HepG2 (cell line): ENCODE measurements around the gene INAFM1. TPM values are rescaled to one million over a fixed set of nuclear protein-coding genes. Genes with fewer than 3 reads are reported as not detected.

Experiments used
- ARID3A ChIP-seq: IDR thresholded peaks from 2 replicates; pipeline ENCODE4 v1.6.1; 2012; ENCODE audit warnings: low read depth, low read length, improper control_type of control experiment
- ATF7-NPFF ChIP-seq: sonication (generic); formaldehyde crosslinking; IDR thresholded peaks from 2 replicates; pipeline ENCODE4 v1.8.1; 2023; ENCODE audit warnings: mild to moderate bottlenecking, low read depth, missing genetic modification reagents, moderate library complexity
- BHLHE40 ChIP-seq: IDR thresholded peaks from 2 replicates; pipeline ENCODE4 v1.6.1; 2011; ENCODE audit warnings: low read length, improper control_type of control experiment
- CTCF ChIP-seq: sonication (generic); formaldehyde crosslinking; IDR thresholded peaks from 2 replicates; pipeline ENCODE4 v1.5.0; 2020; ENCODE audit warnings: mild to moderate bottlenecking, missing genetic modification reagents, moderate library complexity
- GATA4 ChIP-seq: sonication (generic); IDR thresholded peaks from 2 replicates; pipeline ENCODE4 v1.6.1; 2016; ENCODE audit warnings: antibody characterized with exemption, low read depth, borderline replicate concordance
- GZF1 ChIP-seq: sonication (generic); formaldehyde crosslinking; IDR thresholded peaks from 2 replicates; pipeline ENCODE4 v1.5.1; 2020; ENCODE audit warnings: mild to moderate bottlenecking, missing genetic modification reagents
- HNF4G ChIP-seq, 2 experiments: sonication (generic) in 1 of 2; formaldehyde crosslinking in 1 of 2; IDR thresholded peaks; 2 replicates each; pipeline versions ENCODE4 v1.4.0 to v1.6.1; 2011 to 2020; ENCODE audit warnings: borderline replicate concordance in 2 of 2, low read depth in 2 of 2, mild to moderate bottlenecking in 2 of 2, low read length in 1 of 2, missing genetic modification reagents in 1 of 2, moderate library complexity in 1 of 2
- LBX2 ChIP-seq: sonication (generic); formaldehyde crosslinking; IDR thresholded peaks from 2 replicates; pipeline ENCODE4 v1.5.0; 2020; ENCODE audit warnings: missing genetic modification reagents, mild to moderate bottlenecking, borderline replicate concordance
- MAX ChIP-seq: IDR thresholded peaks from 2 replicates; pipeline ENCODE4 v1.6.1; 2012; ENCODE audit warnings: inconsistent platforms
- NR0B2 ChIP-seq: sonication (generic); formaldehyde crosslinking; IDR thresholded peaks from 2 replicates; pipeline ENCODE4 v1.4.0; 2020; ENCODE audit warnings: mild to moderate bottlenecking, missing genetic modification reagents
- PAXIP1 ChIP-seq: sonication (generic); formaldehyde crosslinking; conservative IDR thresholded peaks from 2 replicates; pipeline ENCODE4 v1.4.0; 2020; ENCODE audit warnings: mild to moderate bottlenecking, missing genetic modification reagents, moderate library complexity
- ZBTB25 ChIP-seq: IDR thresholded peaks from 2 replicates; pipeline ENCODE4 v1.6.1; 2018; ENCODE audit warnings: missing genetic modification reagents
- ZNF740 ChIP-seq: sonication (generic); formaldehyde crosslinking; IDR thresholded peaks from 2 replicates; pipeline ENCODE4 v1.4.0; 2020; ENCODE audit warnings: missing genetic modification reagents
- ZNF839 ChIP-seq: sonication (generic); formaldehyde crosslinking; IDR thresholded peaks from 2 replicates; pipeline ENCODE4 v1.4.0; 2020; ENCODE audit warnings: missing genetic modification reagents, mild to moderate bottlenecking, borderline replicate concordance
- polyA plus RNA-seq, 8 experiments: library from polyadenylated mRNA; depleted of rRNA in 3 of 8; stranded (reverse) in 7 of 8; unstranded in 1 of 8; fragments of >200 nt; fragmentation: Illumina TruSeq in 4 of 8; extraction: Trizol in 4 of 8; gene quantifications; 2 replicates each; pipeline versions ENCODE4 v1.2.1 to v1.2.3, GENCODE V29; 2011 to 2016; ENCODE audit warnings: low read depth in 4 of 8, missing spikeins in 1 of 8, mixed read lengths in 1 of 8; ENCODE audit not compliant: insufficient read depth in 1 of 8
- total RNA-seq, 5 experiments: library from RNA; depleted of rRNA; stranded (reverse); fragments of >200 nt; fragmentation: Illumina TruSeq; extraction: Trizol; gene quantifications; 2 replicates each; pipeline ENCODE4 v1.2.3, GENCODE V29; 2016; ENCODE audit warnings: low read depth in 1 of 5

Gene INAFM1
- total and polyA plus RNA-seq, 2 of the 13 experiments (the other 11 are each of a cell fraction or from before 2014, with no cell fraction given), result 0.88 to 1.9 TPM

- peak; percentile 92; the same call in 1 of the 2 replicates for TF ChIP-seq GATA4
- TF ChIP-seq ZNF839 (CRISPR knock-in tag), result 0 out of 2 replicates have a peak, but pooled peaks have one; percentile 21
- peak; percentile 8; the same call in 1 of the 2 replicates for TF ChIP-seq ARID3A
- TF ChIP-seq PAXIP1, result peak; percentile 31
- peak; percentile 63; the same call in 1 of the 2 replicates for TF ChIP-seq ATF7-NPFF (CRISPR knock-in tag)
- 0 out of 2 replicates have a peak, but pooled peaks have one; percentile 51 for TF ChIP-seq ZBTB25
- TF ChIP-seq GZF1 (CRISPR knock-in tag), result no peak
- TF ChIP-seq NR0B2, result peak; percentile 69; the same call in 1 of the 2 replicates
- TF ChIP-seq CTCF (CRISPR knock-in tag), result peak; percentile 43; the same call in 1 of the 2 replicates
- TF ChIP-seq BHLHE40, result peak; percentile 51; the same call in 1 of the 2 replicates
- 0 out of 2 replicates have a peak, but pooled peaks have one; percentile 80 for TF ChIP-seq ZNF740 (CRISPR knock-in tag)
- TF ChIP-seq MAX, result no peak; the same call in none of the 2 replicates
- TF ChIP-seq HNF4G (IDR thresholded peaks at IDR 0.05; ENCODE audit: borderline replicate concordance, low read depth, low read length), result 0 out of 2 replicates have a peak, but pooled peaks have one; percentile 11
- TF ChIP-seq HNF4G (CRISPR knock-in tag; IDR thresholded peaks at IDR 0.05; ENCODE audit: borderline replicate concordance, low read depth), result no peak
- TF ChIP-seq LBX2 (CRISPR knock-in tag), result peak; percentile 56; the same call in 1 of the 2 replicates
These were observed 48.8 kb upstream of the INAFM1 start (continued) for GRCh38 chr19:47225746-47226425.
